Epithelial cell of proximal tubule (primary cell): ENCODE measurements around the gene KBTBD13. TPM values are rescaled to one million over a fixed set of nuclear protein-coding genes. Genes with fewer than 3 reads are reported as not detected.
"Not testable (repeated sequence)": the region's sequence is repeated elsewhere in the genome, so short reads cannot be mapped to it uniquely, and the experiment has no call there.

ENCODE experiments used
- DNase-seq: peaks from one replicate; pipeline ENCODE4 v3.0.0-alpha.2; 2011; ENCODE audit warnings: low read depth
- H3K4me3 ChIP-seq: 2 replicates; pipeline ENCODE4 v1.5.1; 2011; ENCODE audit warnings: low read depth, mild to moderate bottlenecking, low read length
- CTCF ChIP-seq: conservative IDR thresholded peaks from 2 replicates; pipeline ENCODE4 v1.5.1; 2012; ENCODE audit warnings: low read depth, mild to moderate bottlenecking, low read length
- total RNA-seq: library from RNA; depleted of rRNA; stranded (reverse); fragments of >200 nt; gene quantifications from 2 replicates; pipeline ENCODE4 v1.2.3, GENCODE V29; 2015

Gene KBTBD13
- total RNA-seq, 1 donor from 2014 or later = not detected

GRCh38 chr15:65041787-65042186, 34.8 kb upstream of the KBTBD13 start:
- TF ChIP-seq CTCF = no peak
- no peak for DNase-seq
- H3K4me3 ChIP-seq = no peak overlapping the region

GRCh38 chr15:65042776-65043327, 33.7 kb upstream of the KBTBD13 start:
- no peak for DNase-seq
- TF ChIP-seq CTCF = no peak
- no peak overlapping the region for H3K4me3 ChIP-seq

GRCh38 chr15:65044218-65044617, 32.3 kb upstream of the KBTBD13 start:
- peak; percentile 72 for DNase-seq

GRCh38 chr15:65044724-65045481, 31.6 kb upstream of the KBTBD13 start, which contains the start of gene SLC51B:
SLC51B (plus strand) TSS chr15:65045387; CDS start chr15:65050005, 4,618 bp downstream.
- TF ChIP-seq CTCF = no peak
- peak; percentile 92 for DNase-seq
- no peak within 1 kb of the TSS for H3K4me3 ChIP-seq

More at GRCh38 chr15:65044218-65044617, 32.3 kb upstream of the KBTBD13 start:
- not testable (repeated sequence) for H3K4me3 ChIP-seq

- DNase-seq = no peak
- no peak for TF ChIP-seq CTCF
- H3K4me3 ChIP-seq = no peak overlapping the region
Observed at GRCh38 chr15:65048241-65048640, 28.3 kb upstream of the KBTBD13 start.

- peak overlapping the region; percentile 42 for H3K4me3 ChIP-seq
- DNase-seq = no peak
- no peak for TF ChIP-seq CTCF
Observed at GRCh38 chr15:65049418-65049840, 27.1 kb upstream of the KBTBD13 start.

GRCh38 chr15:65050270-65050669, 26.3 kb upstream of the KBTBD13 start:
- DNase-seq = no peak
- TF ChIP-seq CTCF = no peak
- H3K4me3 ChIP-seq = no peak overlapping the region
